HCT116 (cell line): ENCODE data around the gene CEMIP2. TPM values are rescaled to one million over a fixed set of nuclear protein-coding genes. Genes with fewer than 3 reads are reported as not detected.

Experiments
- ATAC-seq: fragments of 200-7000 bp; cut with Tn5 transposase; 2 replicates; pipeline ENCODE4 v1.9.1; 2020; ENCODE audit warnings: mild to moderate bottlenecking, moderate library complexity
- BruUV-seq: library from RNA; stranded (reverse); fragments of 400-500 nt; replicated peaks from 2 replicates; lab custom pipeline; 2021; lab: Mats Ljungman, UMichigan
- CTCF ChIA-PET: fragments of 300-600 bp; sonication (Branson Sonifier 250); formaldehyde crosslinking; loops from one replicate; lab custom pipeline; 2021; ENCODE audit warnings: antibody characterized with exemption; lab: Charles Lee
- POLR2A ChIA-PET: fragments of 300-600, 350-600 bp; sonication (Branson Sonifier 250); formaldehyde crosslinking; loops from one replicate; lab custom pipeline; 2021; ENCODE audit warnings: antibody characterized with exemption; lab: Charles Lee
- RAD21 ChIA-PET, 2 experiments: fragments of 300-600 bp; sonication (Branson Sonifier 250); formaldehyde crosslinking; loops; one replicate each; lab custom pipeline; 2023; ENCODE audit warnings: low total read pairs in 2 of 2; ENCODE audit not compliant: uncharacterized antibody in 2 of 2, unreplicated experiment in 2 of 2, low non-redundant PET in 1 of 2; lab: Charles Lee
- DNase-seq: peaks from one replicate; pipeline ENCODE4 v3.0.0-alpha.2; 2010; ENCODE audit warnings: low read depth, low spot score
- H2AFZ ChIP-seq: fragments of 200-600 bp; shearing (Covaris generic), sonication (generic); 2 replicates; pipeline ENCODE4 v1.6.1; 2017; ENCODE audit warnings: low read depth, mixed run types, mixed read lengths, antibody characterized with exemption, low read length; ENCODE audit not compliant: poor library complexity, severe bottlenecking
- H3K27ac ChIP-seq: 2 replicates; pipeline ENCODE4 v1.5.1; 2012; ENCODE audit warnings: low read depth, low read length
- H3K27me3 ChIP-seq: fragments of 200-600 bp; sonication (generic); 2 replicates; pipeline ENCODE4 v1.6.1; 2016; ENCODE audit warnings: mixed run types, low read length, mixed read lengths; ENCODE audit not compliant: insufficient read depth
- H3K36me3 ChIP-seq, 2 experiments: fragments of 200-500 bp in 1 of 2; fragments of 200-600 bp in 1 of 2; sonication (Bioruptor generic) in 1 of 2; sonication (generic) in 1 of 2; 2 replicates each; pipeline versions ENCODE4 v1.5.1 to v1.6.1; 2014 to 2016; ENCODE audit warnings: low read length in 2 of 2, inconsistent platforms in 1 of 2, mixed read lengths in 1 of 2, mixed run types in 1 of 2; ENCODE audit not compliant: insufficient read depth in 2 of 2, control insufficient read depth in 1 of 2
- H3K4me1 ChIP-seq, 2 experiments: fragments of 200-600 bp in 1 of 2; sonication (generic) in 1 of 2; 2 replicates each; pipeline versions ENCODE4 v1.5.1 to v1.6.1; 2012 to 2017; ENCODE audit warnings: low read length in 2 of 2, inconsistent platforms in 1 of 2, mild to moderate bottlenecking in 1 of 2, mixed read lengths in 1 of 2, mixed run types in 1 of 2, moderate library complexity in 1 of 2; ENCODE audit not compliant: insufficient read depth in 2 of 2, control insufficient read depth in 1 of 2
- H3K4me2 ChIP-seq: fragments of 200-600 bp; sonication (generic); 2 replicates; pipeline ENCODE4 v1.6.1; 2017; ENCODE audit warnings: mixed run types, low read length, mixed read lengths
- H3K4me3 ChIP-seq, 2 experiments: fragments of 200-600 bp in 1 of 2; sonication (generic) in 1 of 2; replicated peaks in 1 of 2; 2 replicates each; pipeline ENCODE4 v1.5.1; 2011 to 2016; ENCODE audit warnings: low read length in 2 of 2, control low read depth in 1 of 2, low read depth in 1 of 2, mild to moderate bottlenecking in 1 of 2, mixed read lengths in 1 of 2, mixed run types in 1 of 2
- H3K79me2 ChIP-seq: fragments of 200-600 bp; sonication (generic); 2 replicates; pipeline ENCODE4 v1.6.1; 2017; ENCODE audit warnings: mild to moderate bottlenecking, mixed run types, low read length, moderate library complexity, mixed read lengths; ENCODE audit not compliant: insufficient read depth
- H3K9ac ChIP-seq: fragments of 200-600 bp; sonication (generic); 2 replicates; pipeline ENCODE4 v1.6.1; 2016; ENCODE audit warnings: low read length, mixed read lengths
- H3K9me2 ChIP-seq: fragments of 200-600 bp; sonication (generic), shearing (Covaris generic); 2 replicates; pipeline ENCODE4 v1.6.1; 2017; ENCODE audit warnings: mixed run types, mild to moderate bottlenecking, moderate library complexity; ENCODE audit not compliant: insufficient read depth
- H3K9me3 ChIP-seq, 2 experiments: fragments of 200-500 bp in 1 of 2; fragments of 200-600 bp in 1 of 2; sonication (Bioruptor generic) in 1 of 2; sonication (generic) in 1 of 2; 2 replicates each; pipeline ENCODE4 v1.6.1; 2014 to 2017; ENCODE audit warnings: low read length in 2 of 2, mixed read lengths in 2 of 2, inconsistent platforms in 1 of 2, low read depth in 1 of 2, mild to moderate bottlenecking in 1 of 2, mixed run types in 1 of 2, moderate library complexity in 1 of 2; ENCODE audit not compliant: control insufficient read depth in 1 of 2, insufficient read depth in 1 of 2
- H4K20me1 ChIP-seq: fragments of 200-600 bp; sonication (generic), shearing (Covaris generic); 2 replicates; pipeline ENCODE4 v1.6.1; 2017; ENCODE audit warnings: mixed run types, mild to moderate bottlenecking, moderate library complexity; ENCODE audit not compliant: insufficient read depth
- ATF3 ChIP-seq: IDR thresholded peaks from 2 replicates; pipeline ENCODE4 v1.6.1; 2012
- CBX3 ChIP-seq: IDR thresholded peaks from 2 replicates; pipeline ENCODE4 v1.6.1; 2012; ENCODE audit warnings: low read depth
- CEBPB ChIP-seq: IDR thresholded peaks from 2 replicates; pipeline ENCODE4 v1.6.1; 2012; ENCODE audit warnings: low read depth
- CTCF ChIP-seq, 3 experiments: fragments of 200-600 bp in 1 of 3; sonication (generic) in 1 of 3; IDR thresholded peaks in 2 of 3; conservative IDR thresholded peaks in 1 of 3; 2 replicates each; pipeline ENCODE4 v1.5.1; 2012 to 2017; ENCODE audit warnings: low read depth in 2 of 3, low read length in 2 of 3, antibody characterized with exemption in 1 of 3, borderline replicate concordance in 1 of 3, control low read depth in 1 of 3, mild to moderate bottlenecking in 1 of 3, mixed read lengths in 1 of 3, mixed run types in 1 of 3, moderate library complexity in 1 of 3; ENCODE audit not compliant: insufficient read depth in 1 of 3
- EGR1 ChIP-seq: IDR thresholded peaks from 2 replicates; pipeline ENCODE4 v1.6.1; 2012; ENCODE audit warnings: low read depth
- ELF1 ChIP-seq: IDR thresholded peaks from 2 replicates; pipeline ENCODE4 v1.6.1; 2012; ENCODE audit warnings: low read depth, borderline replicate concordance
- EZH2 ChIP-seq: fragments of 200-600 bp; sonication (generic); IDR thresholded peaks from 2 replicates; pipeline ENCODE4 v1.6.1; 2017; ENCODE audit warnings: antibody characterized with exemption, mixed run types
- FOSL1 ChIP-seq: IDR thresholded peaks from 2 replicates; pipeline ENCODE4 v1.6.1; 2012; ENCODE audit warnings: low read depth
- JUND ChIP-seq: IDR thresholded peaks from 2 replicates; pipeline ENCODE4 v1.6.1; 2012
- POLR2A ChIP-seq: IDR thresholded peaks from 2 replicates; pipeline ENCODE4 v1.7.0; 2011; ENCODE audit warnings: borderline replicate concordance; ENCODE audit not compliant: insufficient read depth, insufficient read length; ENCODE audit errors: extremely low read depth
- RAD21 ChIP-seq: IDR thresholded peaks from 2 replicates; pipeline ENCODE4 v1.6.1; 2012; ENCODE audit warnings: low read depth, mild to moderate bottlenecking
- REST ChIP-seq: IDR thresholded peaks from 2 replicates; pipeline ENCODE4 v1.6.1; 2012; ENCODE audit warnings: low read depth
- SP1 ChIP-seq: IDR thresholded peaks from 2 replicates; pipeline ENCODE4 v1.6.1; 2012; ENCODE audit warnings: low read depth
- SRF ChIP-seq: IDR thresholded peaks from 2 replicates; pipeline ENCODE4 v1.6.1; 2012; ENCODE audit warnings: low read depth
- TCF7L2 ChIP-seq: IDR thresholded peaks from 2 replicates; pipeline ENCODE4 v1.7.0; 2011; ENCODE audit warnings: borderline replicate concordance, inconsistent platforms; ENCODE audit not compliant: insufficient read depth, insufficient read length; ENCODE audit errors: extremely low read depth
- ZBTB33 ChIP-seq: IDR thresholded peaks from 2 replicates; pipeline ENCODE4 v1.6.1; 2011; ENCODE audit warnings: mild to moderate bottlenecking, low read length, moderate library complexity; ENCODE audit not compliant: insufficient replicate concordance; ENCODE audit errors: extremely low read depth
- intact Hi-C: fragments of 100-400 bp; cut with micrococcal nuclease; formaldehyde crosslinking; loops from 2 replicates; pipeline ENCODE4 v1.10.0; 2022
- total RNA-seq: library from RNA; stranded (reverse); gene quantifications from one replicate; pipeline ENCODE4 v1.2.1, GENCODE V29; 2021; ENCODE audit not compliant: unreplicated experiment

CEMIP2 gene
- total RNA-seq, 1 experiment from 2014 or later = 14.3 TPM

GRCh38 chr9:71774920-71775319 lies 6.6 kb upstream of the CEMIP2 start:
- H3K79me2 ChIP-seq = no peaks in the 10 kb centered on the region
- no peaks in the 10 kb centered on the region for H3K36me3 ChIP-seq
- DNase-seq (no peak), ATAC-seq (no peak)
- no peaks in the 10 kb centered on the region for H4K20me1 ChIP-seq
- RAD21 ChIA-PET = no interaction called here
- no peak overlapping the region for H3K4me2 ChIP-seq
- H3K9ac ChIP-seq = no peak overlapping the region
- intact Hi-C loops = no loop called here
- POLR2A ChIA-PET = no interaction called here
- no TSS peak for BruUV-seq
- no peaks in the 10 kb centered on the region for H3K9me3 ChIP-seq
- CTCF ChIA-PET = no interaction called here
- H3K27ac ChIP-seq = no peak overlapping the region
- no peaks in the 10 kb centered on the region for H3K9me2 ChIP-seq
- H2AFZ ChIP-seq = no peak overlapping the region
- H3K4me3 ChIP-seq = no peak overlapping the region
- TF ChIP-seq CBX3 (no peak), CEBPB (no peak), FOSL1 (no peak), CTCF (IDR thresholded peaks at IDR 0.05 in 2 of 3, conservative IDR thresholded peaks at IDR 0.05 in 1 of 3; ENCODE audit: borderline replicate concordance in 1 of 3, insufficient read depth in 1 of 3, low read depth in 2 of 3, low read length in 2 of 3) (no peak), JUND (no peak), REST (no peak), ZBTB33 (no peak), POLR2A (no peak), SP1 (no peak), EGR1 (no peak), RAD21 (no peak), EZH2 (no peak), TCF7L2 (no peak), ATF3 (no peak), ELF1 (no peak), SRF (no peak)
- H3K4me1 ChIP-seq = peaks cover 1 to 4% of the 10 kb centered on the region in 2 experiments; a peak in 3 of 4 replicates
- H3K27me3 ChIP-seq = no peaks in the 10 kb centered on the region
